ENCODE results near the gene PPM1L. TPM values are rescaled to one million over a fixed set of nuclear protein-coding genes. Genes with fewer than 3 reads are reported as not detected.

The PPM1L gene
- total RNA-seq, 1 donor from 2014 or later: 1.8 TPM

GRCh38 chr3:160928183-160928726 lies 172.2 kb downstream of the PPM1L start:
- DNase-seq (ENCODE audit: low read depth, low spot score): no peak

DNA sequence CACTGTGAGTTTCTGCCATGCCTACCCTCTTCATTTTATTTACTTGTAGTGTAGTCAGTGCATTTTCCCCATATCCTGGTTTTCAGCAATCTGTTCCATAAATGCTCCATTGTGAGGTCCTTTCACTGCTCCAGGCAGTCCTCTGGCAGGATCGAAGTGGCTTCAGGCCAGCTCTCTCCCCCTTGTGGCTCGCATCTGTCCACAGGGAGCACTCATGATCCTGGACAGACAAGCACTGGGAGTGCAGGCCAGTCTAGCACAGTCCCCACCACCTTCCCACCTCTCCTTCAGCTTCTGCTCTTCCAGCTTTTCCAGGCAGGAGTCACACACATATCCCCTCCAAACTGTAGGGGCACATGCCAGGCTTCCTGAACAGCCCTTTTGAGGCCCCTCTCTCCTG lies 173.6 kb downstream of the PPM1L start:
- DNase-seq (ENCODE audit: low read depth, low spot score): no peak

DNA sequence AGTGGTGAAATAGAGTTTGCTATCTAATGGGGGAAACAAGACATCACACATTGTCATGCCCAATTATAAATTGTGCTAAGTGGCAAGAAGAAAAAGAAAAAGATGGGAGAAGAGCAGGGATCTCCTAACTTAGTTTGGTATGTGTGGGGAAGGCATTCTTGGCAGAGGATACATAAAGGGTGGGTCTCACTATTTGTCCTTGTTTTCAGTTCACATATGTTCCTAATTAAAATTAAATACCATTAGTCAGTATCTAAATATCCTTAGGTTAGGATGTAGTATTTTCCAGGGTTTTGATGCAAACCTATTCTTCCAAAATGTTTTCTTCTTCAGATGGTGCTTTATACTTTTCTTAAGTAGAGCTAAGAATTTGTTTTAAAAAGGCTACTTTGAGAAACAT lies 175.4 kb downstream of the PPM1L start:
- no peak for DNase-seq (ENCODE audit: low read depth, low spot score)

DNA sequence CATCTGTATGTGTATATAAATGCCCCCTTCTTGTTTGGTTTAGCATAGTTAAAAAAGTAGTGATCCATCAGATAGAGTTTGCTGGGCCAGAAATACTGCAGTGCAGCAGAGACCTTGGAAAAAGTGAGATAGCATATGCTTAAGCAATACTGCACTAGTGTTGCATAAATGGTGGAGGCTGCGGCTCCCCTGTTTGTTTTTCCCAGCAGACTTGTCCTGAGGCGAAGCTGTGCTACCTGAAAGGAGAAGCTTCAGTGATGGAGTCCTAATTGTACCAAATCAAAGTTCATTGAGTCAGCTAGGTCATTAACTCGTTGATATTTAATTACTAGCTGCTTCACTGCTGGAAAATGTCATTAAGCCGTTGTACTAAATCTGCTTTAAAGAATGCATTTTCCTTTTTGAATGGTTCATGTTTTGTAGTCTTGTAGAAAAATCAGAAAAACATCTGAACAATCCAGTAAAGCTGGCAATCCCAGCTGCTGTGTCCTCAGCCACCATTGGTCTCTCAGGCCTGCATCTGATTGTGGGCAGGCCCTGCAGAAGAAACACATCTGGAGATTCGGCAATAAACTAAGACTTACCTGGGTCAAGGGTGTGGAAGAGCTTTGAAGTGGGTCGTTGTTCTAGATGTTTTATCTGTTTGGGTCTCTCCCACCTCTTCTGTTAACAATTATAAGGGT lies 179.5 kb downstream of the PPM1L start:
- DNase-seq (ENCODE audit: low read depth, low spot score): no peak

DNA sequence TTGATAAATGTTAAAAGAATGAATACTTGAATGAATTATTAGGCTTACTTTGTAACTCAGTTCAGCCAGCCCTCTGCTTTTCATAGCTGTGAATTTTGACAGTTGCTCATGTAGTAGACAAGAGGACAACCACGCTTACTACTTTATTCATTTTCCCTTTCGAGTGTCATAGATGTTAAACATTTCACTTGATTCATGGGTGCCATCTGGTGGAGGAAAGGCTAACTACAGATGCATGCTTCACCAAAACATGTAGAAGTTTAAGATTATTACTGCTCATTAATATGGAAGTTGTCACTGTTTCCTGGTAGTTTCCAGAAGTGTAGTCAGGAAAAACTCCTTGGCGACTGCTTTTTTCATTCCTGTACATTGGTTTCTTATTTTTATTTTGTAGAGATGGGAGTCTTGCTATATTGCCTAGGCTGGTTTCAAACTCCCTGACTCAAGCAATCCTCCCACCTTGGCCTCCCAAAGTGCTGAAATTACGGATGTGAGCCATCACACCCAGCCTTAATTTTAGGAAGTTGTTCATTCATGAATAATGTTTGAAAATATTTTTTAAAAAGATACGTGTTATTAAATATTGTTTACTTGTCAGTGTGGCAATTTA lies 186.0 kb downstream of the PPM1L start:
- peak; percentile 13 for DNase-seq (ENCODE audit: low read depth, low spot score)

GRCh38 chr3:160943996-160944395 lies 188.0 kb downstream of the PPM1L start:
- no peak for DNase-seq (ENCODE audit: low read depth, low spot score)

GRCh38 chr3:160945336-160945735 lies 189.3 kb downstream of the PPM1L start:
- DNase-seq (ENCODE audit: low read depth, low spot score): no peak

DNA sequence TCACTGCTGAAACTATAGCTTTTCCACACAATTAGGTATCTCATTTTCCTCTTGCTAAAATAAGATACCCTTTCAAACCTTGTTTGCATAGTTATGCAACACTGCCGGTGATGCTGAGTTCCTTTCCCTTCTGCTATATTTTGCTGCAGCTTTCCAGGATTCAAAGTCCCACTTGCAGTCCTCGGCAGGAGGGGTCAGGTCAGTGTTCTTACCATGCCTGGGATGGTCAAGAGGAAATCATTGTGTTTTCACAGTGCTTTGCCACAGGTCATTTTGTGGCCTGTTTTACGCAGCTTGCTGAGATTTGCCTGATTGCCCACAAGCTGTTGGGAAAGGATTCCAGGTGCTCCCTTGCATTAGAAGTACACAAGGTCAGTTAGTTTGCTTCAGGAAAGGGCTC lies 192.2 kb downstream of the PPM1L start:
- no peak for DNase-seq (ENCODE audit: low read depth, low spot score)

GRCh38 chr3:160949460-160949859 lies 193.4 kb downstream of the PPM1L start:
- no peak for DNase-seq (ENCODE audit: low read depth, low spot score)

GRCh38 chr3:160950542-160950941 lies 194.5 kb downstream of the PPM1L start:
- DNase-seq (ENCODE audit: low read depth, low spot score): no peak

DNA sequence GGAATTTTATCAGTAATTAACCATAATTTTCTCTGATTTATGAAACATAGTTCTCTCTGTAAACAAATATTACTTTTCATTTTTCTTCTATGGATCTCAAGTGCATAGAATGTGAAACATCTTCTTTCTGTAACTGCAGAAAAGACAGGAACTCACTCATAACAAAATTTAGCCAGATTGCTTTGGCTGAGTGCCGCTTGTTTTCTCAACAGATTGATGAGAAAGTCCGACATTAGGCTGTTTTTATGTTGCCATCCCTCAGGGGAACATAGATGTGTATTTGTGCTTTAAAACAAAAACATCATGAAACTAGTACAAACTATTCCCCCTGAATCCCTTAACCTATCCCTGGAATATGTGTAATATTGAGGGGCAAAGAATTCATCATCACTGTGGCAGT lies 194.9 kb downstream of the PPM1L start:
- no peak for DNase-seq (ENCODE audit: low read depth, low spot score)

DNA sequence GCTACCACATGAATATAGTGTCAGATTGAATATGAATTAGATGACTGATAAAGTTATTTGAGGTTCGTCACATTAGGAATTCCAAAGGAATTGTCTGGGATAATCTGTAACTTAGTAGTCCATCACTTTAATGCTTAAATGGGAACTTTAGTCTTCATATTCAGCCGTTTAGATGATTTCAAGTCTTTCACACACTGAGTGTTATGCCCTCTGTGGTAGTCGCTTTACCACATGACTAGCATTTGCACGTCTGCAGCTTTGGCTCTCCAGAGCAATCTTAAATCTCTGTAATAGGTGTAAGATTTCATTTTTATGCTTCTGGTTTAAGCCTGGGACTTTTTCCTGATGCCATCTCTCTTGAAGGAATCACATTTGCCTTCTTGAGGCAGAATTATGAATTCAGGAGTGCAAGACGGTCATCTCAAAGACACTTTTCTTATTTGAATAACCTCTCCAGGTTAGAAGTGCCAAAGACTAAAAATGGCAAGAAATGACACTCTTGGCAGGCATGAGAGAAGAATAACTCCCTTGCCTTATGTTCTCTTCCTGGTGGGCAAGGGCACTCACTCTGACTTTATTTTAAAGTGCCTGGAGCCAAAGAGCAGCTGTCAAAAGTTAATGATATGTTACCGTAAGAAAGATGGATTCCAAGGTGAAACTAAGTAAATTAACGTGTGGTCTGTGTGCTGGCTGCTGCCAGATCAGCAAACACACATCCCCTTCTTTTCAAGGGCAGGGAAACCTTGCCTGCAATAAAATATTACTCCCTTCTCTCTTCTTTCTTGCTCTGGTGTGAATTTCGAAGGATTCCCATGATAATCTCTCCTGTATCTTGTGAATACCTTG lies 195.8 kb downstream of the PPM1L start:
- no peak for DNase-seq (ENCODE audit: low read depth, low spot score)

DNA sequence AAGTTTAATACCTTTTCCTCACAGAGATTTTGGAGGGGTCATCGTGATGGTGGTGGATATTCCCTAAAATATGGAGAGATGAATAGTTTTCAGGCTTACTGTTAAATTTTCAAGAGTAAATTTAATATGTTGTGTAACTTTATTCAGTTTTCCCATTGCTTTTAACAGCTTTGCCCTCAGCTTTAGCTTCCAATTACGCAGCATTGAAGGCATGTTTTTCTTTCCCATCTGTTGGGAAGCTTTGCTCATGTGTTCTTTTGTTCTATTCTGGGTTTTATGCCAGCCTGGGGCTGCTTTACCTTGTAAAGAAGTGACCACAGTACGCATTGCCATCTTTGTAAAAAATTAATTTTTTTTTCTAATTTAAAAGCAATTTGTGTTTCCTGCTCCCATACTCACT lies 197.7 kb downstream of the PPM1L start:
- DNase-seq (ENCODE audit: low read depth, low spot score): no peak

GRCh38 chr3:160956785-160957184 lies 200.8 kb downstream of the PPM1L start:
- no peak for DNase-seq (ENCODE audit: low read depth, low spot score)

- DNase-seq (ENCODE audit: low read depth, low spot score): no peak
Observed at GRCh38 chr3:160960568-160960967, 204.5 kb downstream of the PPM1L start.

- DNase-seq (ENCODE audit: low read depth, low spot score): no peak
Observed at GRCh38 chr3:160963949-160964348, 207.9 kb downstream of the PPM1L start.

DNA sequence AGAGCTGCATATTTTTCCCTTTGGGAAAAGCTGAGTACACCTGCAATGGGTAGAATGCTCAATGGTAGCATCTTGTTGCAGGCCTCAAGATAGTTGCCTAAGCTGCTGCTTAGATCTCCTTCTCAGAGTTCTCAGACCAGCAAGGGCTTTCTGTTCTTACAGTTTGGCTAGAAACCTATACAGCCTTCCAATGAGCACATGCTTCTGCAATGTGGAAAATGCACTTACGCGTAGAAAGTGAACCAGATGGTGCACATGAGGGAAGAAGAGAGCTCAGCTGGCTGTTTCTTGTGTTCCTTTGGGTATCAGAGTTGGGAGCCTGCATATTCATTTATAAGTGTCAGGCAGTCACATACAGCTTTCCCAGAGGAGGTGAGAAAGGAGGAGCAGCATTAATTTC lies 212.7 kb downstream of the PPM1L start:
- DNase-seq (ENCODE audit: low read depth, low spot score): no peak

DNA sequence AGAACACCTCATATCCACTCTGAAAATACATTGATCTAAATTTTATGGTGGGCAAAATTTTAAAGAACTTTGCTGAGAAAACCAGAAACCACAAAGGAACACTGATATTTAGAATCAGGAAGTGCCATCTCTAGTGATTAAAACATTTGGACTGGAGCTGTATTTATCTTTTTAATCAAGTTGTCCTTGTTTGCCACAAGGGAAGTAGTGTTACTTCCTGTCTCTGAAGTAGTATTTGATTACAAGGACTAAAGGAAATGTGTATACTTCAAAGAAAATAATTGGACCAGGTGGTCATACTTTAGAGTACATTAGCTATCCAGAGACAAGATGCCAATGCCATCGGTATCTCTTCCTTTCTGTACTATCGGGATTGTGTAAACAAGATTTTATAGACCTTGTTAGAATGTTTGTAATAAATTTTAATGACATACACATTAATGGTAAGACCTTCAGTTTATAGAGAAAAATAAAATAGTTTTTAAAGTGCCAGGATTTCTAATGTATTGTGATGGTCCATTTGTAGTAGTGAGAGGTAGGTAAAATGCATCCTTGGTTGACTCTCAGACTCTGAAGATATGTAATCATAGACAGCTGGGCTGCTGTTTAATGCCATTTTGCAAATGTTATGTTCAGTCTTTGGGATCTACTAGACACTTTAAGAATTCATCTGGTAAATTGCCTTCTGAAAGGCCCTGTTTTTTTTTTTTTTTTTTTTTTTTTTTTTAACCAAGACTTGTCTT lies 217.2 kb downstream of the PPM1L start:
- DNase-seq (ENCODE audit: low read depth, low spot score): no peak

DNA sequence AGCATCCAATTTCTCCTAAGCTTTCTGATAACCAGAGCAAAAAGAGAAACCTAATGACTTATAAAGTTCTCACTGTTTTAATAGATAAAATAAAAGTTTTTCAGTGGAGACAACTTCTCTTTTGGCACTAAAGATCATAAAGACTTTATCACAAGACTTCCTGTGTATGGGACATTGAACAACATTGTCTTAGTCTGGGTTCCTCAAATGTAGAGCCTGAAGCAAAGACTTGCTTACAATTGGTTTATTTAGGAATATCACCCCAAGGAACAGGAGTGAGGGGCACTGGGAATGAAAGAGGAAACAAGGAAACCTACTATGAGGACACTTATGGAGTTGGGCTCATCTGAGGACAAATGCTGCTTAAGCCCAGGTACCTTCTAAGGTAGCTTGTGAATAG lies 221.7 kb downstream of the PPM1L start:
- DNase-seq (ENCODE audit: low read depth, low spot score): no peak

- DNase-seq (ENCODE audit: low read depth, low spot score): no peak
Observed at GRCh38 chr3:160980740-160981139, 224.7 kb downstream of the PPM1L start.

DNA sequence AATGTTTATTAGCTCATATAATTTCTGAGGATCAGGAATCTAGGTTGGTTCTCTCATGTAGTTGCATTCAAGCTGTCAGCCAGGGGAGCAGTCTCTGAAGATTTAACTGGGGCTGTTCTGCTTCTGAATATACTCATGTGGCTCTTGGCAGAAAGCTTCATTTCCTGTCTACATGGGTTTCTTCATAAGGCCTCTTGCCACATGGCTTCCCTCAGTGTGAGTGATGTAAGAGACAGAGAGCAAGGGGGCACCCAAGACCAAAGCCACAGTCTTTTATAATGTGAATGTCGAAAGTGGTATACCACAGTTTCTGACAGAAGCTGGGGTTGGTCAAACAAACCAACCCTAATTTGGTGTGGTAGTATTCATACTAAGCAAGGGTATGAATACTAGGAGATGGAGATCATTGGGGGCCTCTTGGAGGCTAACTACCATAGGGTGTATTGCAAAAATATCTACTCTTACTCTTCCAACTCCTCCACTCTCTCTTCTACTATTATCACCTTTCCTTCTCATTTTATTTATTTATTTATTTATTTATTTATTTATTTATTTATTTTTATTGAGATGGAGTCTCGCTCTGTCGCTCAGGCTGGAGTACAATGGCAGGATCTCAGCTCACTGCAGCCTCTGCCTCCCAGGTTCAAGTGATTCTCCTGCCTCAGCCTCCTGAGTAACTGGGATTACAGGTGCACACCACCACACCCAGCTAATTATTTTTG lies 225.3 kb downstream of the PPM1L start:
- DNase-seq (ENCODE audit: low read depth, low spot score): no peak
